Activated CD4-positive, alpha-beta T cell treated with anti-CD3 and anti-CD28 coated beads for 36 hours (primary cell): ENCODE measurements around the gene AFAP1. TPM values are rescaled to one million over a fixed set of nuclear protein-coding genes. Genes with fewer than 3 reads are reported as not detected.

Experiments
- ATAC-seq: fragments of 200-7000 bp; cut with Tn5 transposase; one replicate; pipeline ENCODE4 v1.10.0; 2021; ENCODE audit warnings: mild to moderate bottlenecking, moderate library complexity
- CTCF ChIA-PET: fragments of 350-600 bp; sonication (Branson Sonifier 250); formaldehyde crosslinking; loops from one replicate; lab custom pipeline; 2021; ENCODE audit warnings: antibody characterized with exemption; lab: Charles Lee
- POLR2A ChIA-PET: fragments of 350-600 bp; sonication (Branson Sonifier 250); formaldehyde crosslinking; loops from one replicate; lab custom pipeline; 2021; ENCODE audit warnings: antibody characterized with exemption, inconsistent platforms; lab: Charles Lee
- DNase-seq: peaks from one replicate; pipeline ENCODE4 v3.0.0-alpha.2; 2020
- H3K27ac Mint-ChIP-seq: one replicate; pipeline ENCODE4 v1.8.0; 2021; ENCODE audit warnings: mixed read lengths
- H3K27me3 Mint-ChIP-seq: one replicate; pipeline ENCODE4 v1.8.0; 2021; ENCODE audit warnings: mixed read lengths
- H3K36me3 Mint-ChIP-seq: one replicate; pipeline ENCODE4 v1.8.0; 2021; ENCODE audit warnings: low read depth, mixed read lengths
- H3K4me1 Mint-ChIP-seq: one replicate; pipeline ENCODE4 v1.8.0; 2021; ENCODE audit warnings: mixed read lengths
- H3K4me3 Mint-ChIP-seq: one replicate; pipeline ENCODE4 v1.8.0; 2021; ENCODE audit warnings: mild to moderate bottlenecking, moderate library complexity, mixed read lengths
- H3K9me3 Mint-ChIP-seq: one replicate; pipeline ENCODE4 v1.8.0; 2021; ENCODE audit warnings: low read depth, mixed read lengths
- intact Hi-C, 2 experiments: fragments of 100-400 bp; cut with DNase I in 1 of 2; cut with micrococcal nuclease in 1 of 2; formaldehyde crosslinking; loops; one replicate each; pipeline versions ENCODE4 v1.14.2 to v1.15.1; 2022 to 2024; cut with DNase I, micrococcal nuclease
- total RNA-seq, 2 experiments: library from RNA; stranded (reverse); gene quantifications; one replicate each; pipeline ENCODE4 v1.2.3, GENCODE V29; 2021

AFAP1 gene
- total RNA-seq, 2 experiments from 2014 or later: 27.1 to 27.2 TPM

GRCh38 chr4:7817877-7818398 lies 121.7 kb downstream of the AFAP1 start:
- H3K36me3 Mint-ChIP-seq: peaks cover 13% of the 10 kb centered on the region
- ChIA-PET CTCF (interaction anchor here (0.7 to 1.2 kb wide), 4 partner anchors 9 to 24 kb away, joined by 3 to 4 read pairs (median 3); no protein-coding TSS in a partner anchor), POLR2A (no interaction called here)
- H3K9me3 Mint-ChIP-seq: no peaks in the 10 kb centered on the region
- no peak overlapping the region for H3K4me3 Mint-ChIP-seq
- no peak for DNase-seq
- intact Hi-C loops: no loop called here
- no peak overlapping the region for H3K27ac Mint-ChIP-seq
- no peak for ATAC-seq
- H3K4me1 Mint-ChIP-seq: peaks cover 14% of the 10 kb centered on the region
- no peaks in the 10 kb centered on the region for H3K27me3 Mint-ChIP-seq

GRCh38 chr4:7816771-7817170 lies 122.9 kb downstream of the AFAP1 start:
- Mint-ChIP-seq H3K36me3 (peaks cover 13% of the 10 kb centered on the region), H3K27ac (no peak overlapping the region), H3K4me1 (peaks cover 11% of the 10 kb centered on the region), H3K9me3 (no peaks in the 10 kb centered on the region), H3K4me3 (no peak overlapping the region), H3K27me3 (no peaks in the 10 kb centered on the region)
- DNase-seq (no peak), ATAC-seq (no peak)
- POLR2A ChIA-PET: no interaction called here
- CTCF ChIA-PET: interaction anchor here (0.7 to 1.2 kb wide), 2 partner anchors 8 to 14 kb away, joined by 3 to 4 read pairs; no protein-coding TSS in a partner anchor
- intact Hi-C loops: no loop called here

GRCh38 chr4:7815981-7816380 lies 123.7 kb downstream of the AFAP1 start:
- Mint-ChIP-seq H3K27me3 (no peaks in the 10 kb centered on the region), H3K27ac (no peak overlapping the region), H3K4me1 (peaks cover 11% of the 10 kb centered on the region), H3K36me3 (peaks cover 13% of the 10 kb centered on the region), H3K4me3 (no peak overlapping the region), H3K9me3 (no peaks in the 10 kb centered on the region)
- intact Hi-C loops: no loop called here
- ChIA-PET CTCF (interaction anchor here (0.5 to 1.6 kb wide), 2 partner anchors 12 to 1906 kb away, joined by 3 to 5 read pairs; no protein-coding TSS in a partner anchor), POLR2A (no interaction called here)
- DNase-seq (no peak), ATAC-seq (no peak)

GRCh38 chr4:7815562-7815961 lies 124.1 kb downstream of the AFAP1 start:
- Mint-ChIP-seq H3K4me1 (peaks cover 11% of the 10 kb centered on the region), H3K4me3 (no peak overlapping the region), H3K27ac (no peak overlapping the region), H3K36me3 (peaks cover 13% of the 10 kb centered on the region), H3K27me3 (no peaks in the 10 kb centered on the region), H3K9me3 (no peaks in the 10 kb centered on the region)
- no peak for DNase-seq
- POLR2A ChIA-PET: no interaction called here
- ATAC-seq: no peak
- intact Hi-C loops: no loop called here
- CTCF ChIA-PET: interaction anchor here (1.6 kb wide), 1 partner anchor 11 kb away, joined by 5 read pairs; no protein-coding TSS in a partner anchor

- H3K27me3 Mint-ChIP-seq: no peaks in the 10 kb centered on the region
- ChIA-PET CTCF (interaction anchor here (1.6 kb wide), 1 partner anchor 10 kb away, joined by 5 read pairs; no protein-coding TSS in a partner anchor), POLR2A (no interaction called here)
- peaks cover 13% of the 10 kb centered on the region for H3K4me1 Mint-ChIP-seq
- H3K36me3 Mint-ChIP-seq: peaks cover 13% of the 10 kb centered on the region
- no peak for ATAC-seq
- no peak for DNase-seq
- H3K4me3 Mint-ChIP-seq: no peak overlapping the region
- no peaks in the 10 kb centered on the region for H3K9me3 Mint-ChIP-seq
- H3K27ac Mint-ChIP-seq: no peak overlapping the region
- intact Hi-C loops: no loop called here
These were observed 125.2 kb downstream of the AFAP1 start for GRCh38 chr4:7814451-7814850.

- peak; percentile 66 for ATAC-seq
- Mint-ChIP-seq H3K4me1 (peaks cover 15% of the 10 kb centered on the region), H3K27ac (no peak overlapping the region), H3K27me3 (no peaks in the 10 kb centered on the region), H3K9me3 (peaks cover 1% of the 10 kb centered on the region), H3K36me3 (peaks cover 15% of the 10 kb centered on the region), H3K4me3 (no peak overlapping the region)
- intact Hi-C loops: no loop called here
- peak; percentile 23 for DNase-seq
- CTCF ChIA-PET: interaction anchor here (0.9 kb wide), 1 partner anchor 63 kb away, joined by 3 read pairs; no protein-coding TSS in a partner anchor
- POLR2A ChIA-PET: no interaction called here
These were observed 126.0 kb downstream of the AFAP1 start for GRCh38 chr4:7813674-7814073.

GRCh38 chr4:7812921-7813320 lies 126.7 kb downstream of the AFAP1 start:
- Mint-ChIP-seq H3K4me1 (peaks cover 17% of the 10 kb centered on the region), H3K27ac (no peak overlapping the region), H3K27me3 (no peaks in the 10 kb centered on the region), H3K4me3 (no peak overlapping the region), H3K9me3 (peaks cover 2% of the 10 kb centered on the region), H3K36me3 (peaks cover 18% of the 10 kb centered on the region)
- ATAC-seq (no peak), DNase-seq (no peak)
- ChIA-PET CTCF (interaction anchor here (1.1 kb wide), 1 partner anchor 14 kb away, joined by 3 read pairs; no protein-coding TSS in a partner anchor), POLR2A (no interaction called here)
- intact Hi-C loops: no loop called here

- H3K9me3 Mint-ChIP-seq: peaks cover 2% of the 10 kb centered on the region
- ChIA-PET CTCF (interaction anchor here (0.5 to 1.1 kb wide), 3 partner anchors 14 to 50 kb away, joined by 3 to 4 read pairs (median 3); no protein-coding TSS in a partner anchor), POLR2A (no interaction called here)
- H3K27ac Mint-ChIP-seq: no peak overlapping the region
- H3K4me3 Mint-ChIP-seq: no peak overlapping the region
- ATAC-seq (no peak), DNase-seq (no peak)
- H3K27me3 Mint-ChIP-seq: no peaks in the 10 kb centered on the region
- H3K36me3 Mint-ChIP-seq: peaks cover 18% of the 10 kb centered on the region
- intact Hi-C loops: no loop called here
- H3K4me1 Mint-ChIP-seq: peaks cover 17% of the 10 kb centered on the region
These were observed 127.3 kb downstream of the AFAP1 start for GRCh38 chr4:7812231-7812857.

- DNase-seq (no peak), ATAC-seq (no peak)
- CTCF ChIA-PET: interaction anchor here (0.8 to 2.2 kb wide), 3 partner anchors 16 to 176 kb away, joined by 3 to 8 read pairs (median 3); no protein-coding TSS in a partner anchor
- Mint-ChIP-seq H3K9me3 (peaks cover 2% of the 10 kb centered on the region), H3K4me3 (no peak overlapping the region), H3K4me1 (peaks cover 17% of the 10 kb centered on the region), H3K36me3 (peaks cover 15% of the 10 kb centered on the region), H3K27me3 (no peaks in the 10 kb centered on the region), H3K27ac (no peak overlapping the region)
- intact Hi-C loops: no loop called here
- POLR2A ChIA-PET: no interaction called here
These were observed 128.0 kb downstream of the AFAP1 start for GRCh38 chr4:7811536-7812191.

- Mint-ChIP-seq H3K36me3 (peaks cover 15% of the 10 kb centered on the region), H3K9me3 (peaks cover 2% of the 10 kb centered on the region), H3K27ac (no peak overlapping the region), H3K4me3 (no peak overlapping the region), H3K4me1 (peaks cover 17% of the 10 kb centered on the region), H3K27me3 (no peaks in the 10 kb centered on the region)
- ATAC-seq (no peak), DNase-seq (no peak)
- POLR2A ChIA-PET: no interaction called here
- intact Hi-C loops: no loop called here
- CTCF ChIA-PET: interaction anchor here (0.8 to 2.2 kb wide), 3 partner anchors 17 to 177 kb away, joined by 3 to 8 read pairs (median 3); no protein-coding TSS in a partner anchor
These were observed 128.7 kb downstream of the AFAP1 start for GRCh38 chr4:7810783-7811535.

- Mint-ChIP-seq H3K9me3 (peaks cover 2% of the 10 kb centered on the region), H3K27me3 (no peaks in the 10 kb centered on the region), H3K27ac (peak overlapping the region; percentile 9), H3K36me3 (peaks cover 5% of the 10 kb centered on the region), H3K4me1 (peaks cover 21% of the 10 kb centered on the region), H3K4me3 (no peak overlapping the region)
- ChIA-PET CTCF (interaction anchor here (0.8 kb wide), 1 partner anchor 8 kb away, joined by 3 read pairs; no protein-coding TSS in a partner anchor), POLR2A (interaction anchor here (0.6 kb wide), 1 partner anchor 152 kb away, joined by 3 read pairs; no protein-coding TSS in a partner anchor)
- ATAC-seq: peak; percentile 14
- DNase-seq: no peak
- intact Hi-C loops: no loop called here
These were observed 130.9 kb downstream of the AFAP1 start for GRCh38 chr4:7808752-7809151.
